NCI-H128 (cell line): ENCODE results near the gene STS.
A peak's percentile ranks its signal among the peaks of the same experiment; 100 is the strongest.

ENCODE experiments used
- DNase-seq: peaks from one replicate; lab custom pipeline; 2025; ENCODE audit not compliant: unreplicated experiment; lab: John Stamatoyannopoulos, UW

Gene STS

DNA sequence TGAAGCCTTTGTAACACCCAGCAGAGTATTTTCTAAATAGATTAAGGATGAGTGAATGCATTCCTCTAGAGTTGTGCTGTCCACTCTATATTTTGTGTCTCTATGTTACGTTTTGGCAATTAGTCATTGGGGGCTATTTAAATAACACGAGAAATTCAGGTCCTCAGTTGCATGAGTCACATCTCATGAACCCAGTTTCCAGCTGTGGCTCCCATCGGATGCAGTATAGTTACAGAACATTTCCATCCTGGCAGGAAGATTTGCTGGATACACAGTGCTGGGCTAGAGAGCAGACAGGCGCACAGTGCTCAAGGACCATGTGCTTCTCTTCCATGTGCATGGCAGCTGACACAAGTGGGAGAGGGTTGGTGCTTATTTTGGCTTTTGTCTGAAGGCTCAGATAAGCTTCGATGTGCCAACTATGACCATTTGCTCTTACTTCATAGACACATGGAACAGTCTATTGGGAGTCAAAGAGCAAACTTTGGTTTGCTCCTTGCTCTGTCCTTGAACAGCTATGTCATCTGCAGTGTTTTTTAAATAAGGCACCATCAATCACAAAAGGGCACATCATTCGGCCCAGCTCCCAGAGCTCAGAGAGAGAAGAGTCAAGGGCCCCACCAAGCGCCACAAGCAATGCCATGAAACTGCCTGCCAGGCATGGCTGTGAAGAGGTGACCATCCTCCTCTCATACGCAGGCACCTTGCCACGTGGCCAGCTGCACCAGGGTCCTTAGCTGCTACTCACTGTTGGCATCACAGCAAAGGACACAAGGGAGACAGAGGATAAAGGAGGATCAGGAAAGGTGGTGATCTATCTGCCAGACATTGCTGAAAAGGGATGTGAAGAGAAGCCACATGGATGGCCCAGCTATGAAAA lies 8.1 kb upstream of the STS start:
- DNase-seq: no peak

DNA sequence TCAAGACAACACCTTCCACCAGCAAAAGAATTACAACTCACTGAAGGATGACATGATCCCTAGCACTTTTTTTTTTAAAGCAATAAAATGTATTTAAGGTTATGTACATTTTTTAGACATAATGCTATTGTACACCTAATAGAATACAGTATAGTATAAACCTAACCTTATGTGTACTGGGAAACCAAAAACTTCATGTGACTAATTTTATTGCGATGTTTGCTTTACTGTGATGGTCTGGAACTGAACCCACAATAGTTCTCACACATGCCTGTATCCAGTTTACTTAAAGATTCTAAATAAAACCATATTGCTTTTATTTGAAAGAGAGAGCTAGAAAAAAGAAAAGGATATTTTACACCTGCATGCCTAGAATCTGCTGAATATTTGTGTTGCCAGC lies 4.4 kb upstream of the STS start:
- no peak for DNase-seq

DNA sequence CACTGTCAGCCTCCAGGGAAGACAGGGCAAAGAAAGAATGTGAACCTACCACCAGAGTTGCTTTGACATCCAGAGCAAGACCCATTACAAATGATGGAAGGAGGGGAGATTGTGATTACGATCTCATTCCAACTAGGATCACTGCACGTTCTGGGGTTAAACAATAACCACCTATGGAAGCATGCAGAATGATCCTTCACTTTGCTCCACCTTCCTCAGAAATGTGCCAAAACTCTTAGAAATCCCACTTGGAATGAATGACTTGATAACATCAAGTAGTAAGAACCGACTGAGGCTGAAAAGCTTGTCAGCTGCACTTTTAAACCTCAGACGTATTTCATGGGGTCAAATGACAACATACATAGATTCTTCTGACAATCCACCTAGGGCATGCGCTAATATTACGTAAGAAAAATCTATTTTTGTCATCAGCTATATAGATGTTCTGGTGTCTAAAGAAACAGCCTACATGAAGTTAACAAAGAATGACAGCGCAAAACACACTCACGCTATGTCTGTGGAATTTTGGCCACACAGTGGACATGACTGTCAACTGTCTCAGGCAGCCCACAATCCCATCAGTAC lies 3.5 kb upstream of the STS start:
- no peak for DNase-seq

DNA sequence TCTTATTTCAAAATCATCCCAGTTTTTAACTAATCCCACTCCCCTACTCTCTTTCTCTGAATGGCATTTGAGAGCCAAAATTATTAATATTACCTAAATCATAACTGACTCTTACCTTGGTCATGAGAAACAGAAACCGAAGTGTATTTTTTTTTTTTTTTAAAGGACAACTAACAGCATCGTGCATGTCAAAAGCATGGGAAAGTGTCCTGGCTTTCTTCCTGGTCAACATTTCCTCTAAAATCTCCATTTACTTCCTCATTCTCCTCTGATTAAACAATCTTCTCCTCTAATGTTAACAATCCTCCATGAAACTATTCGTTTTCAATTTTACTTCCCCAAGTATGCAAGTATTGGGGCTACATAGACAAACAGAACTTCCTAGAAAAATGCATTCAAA lies 2.1 kb upstream of the STS start:
- no peak for DNase-seq

DNA sequence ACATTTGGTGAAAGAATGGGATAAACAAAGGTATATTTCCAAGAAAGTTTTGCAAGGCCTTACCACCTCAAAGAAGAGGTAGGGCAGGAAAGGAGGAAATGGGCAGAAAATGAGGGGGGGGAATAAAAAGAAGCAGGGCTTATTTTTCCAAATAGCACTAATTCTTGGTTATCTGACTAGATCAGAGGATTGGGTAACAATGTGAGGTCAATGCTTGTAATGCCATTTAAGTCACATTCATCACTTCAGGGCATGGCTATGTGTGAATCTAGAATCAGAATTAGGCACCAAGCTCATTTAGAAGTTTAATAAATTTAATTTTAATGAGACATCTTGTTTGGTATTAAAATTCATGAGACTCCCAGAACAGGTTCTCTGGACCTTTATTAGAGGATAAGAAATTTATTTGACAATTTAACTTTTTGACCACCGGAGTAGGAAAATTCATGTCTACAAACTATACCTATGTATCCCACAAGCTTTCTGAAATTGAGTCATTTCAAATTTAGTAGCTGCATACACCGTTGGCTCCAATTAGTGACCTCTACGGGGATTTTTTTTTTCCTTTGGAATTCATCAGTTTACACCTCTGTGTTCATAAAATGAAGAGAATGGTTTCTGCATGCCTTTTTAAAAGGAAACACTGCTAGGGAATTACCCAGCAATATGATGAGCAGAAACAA lies 1.4 kb upstream of the STS start:
- DNase-seq: no peak

DNA sequence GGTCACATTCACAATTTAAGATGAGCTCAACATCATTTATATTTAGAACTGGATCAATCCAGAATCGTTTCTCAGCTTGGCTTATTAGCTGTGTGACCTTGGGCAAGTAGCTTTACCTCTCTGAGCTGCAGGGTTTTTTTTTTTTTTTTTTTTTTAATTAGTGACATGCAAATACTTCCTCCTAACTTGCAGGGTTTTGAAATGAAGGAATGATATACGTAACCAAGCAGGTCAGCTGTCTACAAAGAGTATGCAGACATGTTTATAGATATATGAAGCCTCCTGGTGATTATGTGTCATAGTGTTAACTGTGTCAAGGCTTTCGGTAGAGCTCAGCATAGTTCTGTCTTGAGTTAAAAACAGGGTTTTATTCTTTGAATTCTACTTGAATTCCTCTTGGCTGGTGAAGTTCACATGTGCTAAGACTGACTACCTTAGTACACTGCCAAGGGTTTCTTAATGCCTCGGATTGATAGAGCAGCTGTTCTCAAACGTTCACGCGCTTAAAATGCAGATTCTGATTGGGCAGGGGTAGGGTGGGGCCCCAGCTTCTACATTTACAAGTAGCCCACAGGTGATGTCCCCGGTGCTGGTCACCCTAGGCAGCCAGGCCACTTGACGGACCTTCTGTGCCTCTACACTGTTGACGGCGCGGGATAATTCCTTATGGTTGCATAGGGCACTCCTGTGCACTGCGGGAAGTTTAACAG lies 654 bp upstream of the STS start:
- DNase-seq: no peak

DNA sequence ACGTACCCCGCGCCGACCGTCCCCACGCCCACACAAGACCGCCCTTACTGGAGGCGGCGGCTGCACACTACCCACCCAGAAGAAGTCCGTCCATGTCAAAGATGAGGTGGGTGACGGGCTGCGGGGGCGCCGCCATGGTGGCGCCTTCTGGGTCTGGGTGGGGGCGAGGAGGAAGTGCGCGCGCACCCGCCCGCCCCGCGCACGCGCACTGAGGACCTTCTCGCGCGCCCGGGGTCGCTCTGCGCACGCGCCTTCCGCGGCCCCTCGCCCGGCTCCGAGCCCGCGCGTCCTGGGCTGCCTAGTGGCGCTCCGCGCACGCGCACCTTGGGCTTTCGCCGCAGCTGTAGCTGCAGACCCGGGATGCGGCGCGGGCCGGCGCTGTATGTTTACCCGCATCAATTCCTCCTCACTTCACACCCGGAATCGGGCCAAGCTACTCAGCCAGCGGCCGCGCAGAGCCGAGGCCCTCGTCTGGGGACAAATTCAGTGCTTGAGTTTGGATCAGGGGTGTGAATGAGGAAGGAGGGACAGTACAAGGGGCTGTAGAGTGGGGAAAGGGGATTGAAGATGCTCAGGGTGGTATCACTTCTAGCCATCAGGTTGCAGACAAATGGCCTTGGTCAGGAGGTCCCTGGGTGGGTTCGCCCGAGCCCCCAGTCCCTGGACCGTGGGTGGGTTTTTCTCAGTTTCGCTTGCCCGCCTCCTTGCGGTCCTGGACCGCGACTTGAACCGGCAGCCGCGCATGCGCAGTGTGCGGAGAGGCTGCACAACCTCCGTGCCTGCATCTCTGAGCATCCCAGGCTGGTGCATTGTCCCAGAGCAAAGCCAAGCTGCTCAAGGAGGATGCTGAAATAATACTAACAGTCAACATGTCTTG lies 704 bp downstream of the STS start, which contains the start of gene PUDP:
Gene PUDP (minus strand): TSS at position 176 of the 877 bp plus-strand sequence. CDS start 40 bp downstream, at position 136.
- DNase-seq: peak; percentile 65

DNA sequence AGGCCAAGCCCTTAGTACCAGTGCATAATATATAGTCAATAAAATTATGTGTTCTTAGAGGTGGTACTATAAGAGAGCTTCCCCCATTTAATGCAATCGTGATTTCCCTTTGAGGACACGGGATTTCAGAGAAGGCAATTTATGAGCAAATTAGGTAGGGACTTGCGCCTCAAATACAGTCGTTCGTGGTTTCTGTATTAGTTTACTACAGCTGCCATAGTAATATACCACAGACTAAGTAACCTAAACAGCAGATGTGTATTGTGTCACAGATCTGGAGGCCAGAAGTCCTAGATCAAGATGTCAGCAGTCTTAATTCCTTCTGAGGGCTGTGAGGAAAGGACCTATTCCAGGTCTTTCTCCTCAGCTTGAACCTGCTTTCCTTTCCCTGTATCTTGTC lies 1.9 kb downstream of the STS start:
- DNase-seq: no peak

DNA sequence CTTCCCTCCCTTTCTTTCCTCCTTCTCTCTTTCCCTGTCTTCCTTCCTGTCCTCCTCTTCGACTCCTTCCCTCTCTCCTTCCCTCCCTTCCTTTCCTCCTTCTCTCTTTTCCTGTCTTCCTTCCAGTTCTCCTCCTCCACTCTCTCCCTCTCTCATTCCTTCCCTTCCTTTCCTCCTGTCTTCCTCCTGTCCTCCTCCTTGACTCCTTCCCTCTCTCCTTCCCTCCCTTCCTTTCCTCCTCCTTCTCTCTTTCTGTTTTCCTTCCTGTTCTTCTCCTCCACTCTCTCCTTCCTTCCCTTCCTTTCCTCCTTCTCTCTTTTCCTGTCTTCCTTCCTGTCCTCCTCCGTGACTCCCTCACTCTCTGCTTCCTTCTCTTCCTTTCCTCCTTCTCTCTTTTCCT lies 5.7 kb downstream of the STS start:
- DNase-seq: no peak

DNA sequence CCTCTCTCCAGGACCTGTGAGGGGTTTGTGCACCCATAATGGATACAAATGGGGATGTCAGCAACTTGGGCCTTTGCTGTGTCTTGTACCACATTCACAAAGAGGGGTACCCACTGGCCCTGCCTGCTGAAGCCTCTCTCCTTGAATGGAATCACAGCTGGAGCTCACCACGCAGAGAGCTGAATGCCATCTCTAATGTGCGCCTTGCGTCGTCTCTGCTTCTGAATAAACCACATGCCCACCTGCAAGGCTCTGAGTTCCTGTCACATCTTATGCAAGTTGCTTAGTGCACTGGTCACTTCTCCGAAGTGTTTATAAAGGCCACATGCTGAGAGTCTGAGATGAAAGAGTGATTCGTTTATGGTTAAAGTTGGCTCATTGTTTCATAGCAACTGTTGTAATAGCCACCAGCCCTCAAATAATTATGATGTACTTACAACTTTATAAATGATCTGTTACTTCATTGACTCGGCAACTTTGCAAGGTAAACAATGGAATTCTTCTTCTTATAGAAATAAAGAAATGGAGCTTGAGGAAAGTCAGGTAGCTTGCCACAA lies 6.6 kb downstream of the STS start:
- no peak for DNase-seq

DNA sequence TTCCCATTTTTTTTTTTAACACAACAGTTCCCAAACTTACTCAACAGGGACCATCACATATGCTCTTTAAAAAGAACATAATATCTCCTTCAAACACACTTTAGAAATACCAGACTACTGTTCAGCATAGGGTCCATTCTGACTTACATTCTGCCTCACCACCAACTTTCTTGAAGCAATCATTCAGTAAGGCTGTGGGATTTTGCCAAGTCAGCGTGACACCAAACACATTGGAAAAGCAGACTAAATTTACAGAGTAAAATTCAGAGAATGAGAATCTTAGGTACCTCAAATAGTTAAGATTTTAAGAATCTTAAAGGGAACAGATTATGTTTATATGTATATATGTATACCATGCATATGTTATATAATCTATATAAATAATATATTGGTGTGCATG lies 7.7 kb downstream of the STS start:
- DNase-seq: no peak

DNA sequence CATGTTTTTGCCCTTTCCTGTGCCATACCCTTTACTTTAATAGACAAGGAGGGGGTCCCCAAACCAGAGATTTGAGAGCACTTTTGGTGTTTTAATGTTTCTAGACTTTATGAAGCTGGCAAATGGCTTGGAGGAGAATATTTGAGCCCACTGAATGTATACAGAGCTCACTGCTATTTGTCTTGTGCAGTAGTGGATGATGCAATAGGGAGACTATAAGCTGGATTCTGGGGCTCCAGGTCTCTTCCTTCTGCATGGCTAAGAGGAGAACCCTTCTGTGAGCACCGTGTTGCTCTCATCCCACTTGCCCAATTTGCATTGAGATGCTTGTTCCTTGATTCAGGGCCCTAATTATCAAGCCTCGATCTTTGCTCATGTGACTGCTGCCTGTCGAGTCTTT lies 9.4 kb downstream of the STS start:
- DNase-seq: no peak

DNA sequence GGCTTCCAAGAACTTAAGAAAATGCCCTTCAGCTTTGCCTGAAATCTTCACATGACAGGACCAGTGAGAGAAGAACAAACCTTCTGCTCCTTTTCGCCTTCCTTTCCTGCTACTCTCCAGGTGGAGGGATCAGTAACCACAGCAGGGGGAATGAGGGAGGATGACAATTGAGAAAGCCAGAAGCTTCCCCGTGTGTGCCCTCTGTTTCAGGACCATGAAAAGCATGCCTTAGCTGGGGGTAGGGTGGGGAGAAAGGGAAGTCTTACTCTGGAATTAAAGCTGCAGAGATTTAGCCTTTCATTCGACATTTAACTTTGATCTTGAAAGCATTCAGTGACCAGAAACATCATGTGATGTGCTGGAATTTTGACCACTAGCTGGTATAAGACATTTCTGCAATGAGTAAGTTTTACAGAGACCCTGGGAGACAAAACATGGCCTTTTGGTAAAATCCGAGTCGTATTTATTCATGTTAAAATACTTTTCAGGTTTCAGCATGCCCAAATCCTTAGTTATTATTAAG lies 11.0 kb downstream of the STS start:
- DNase-seq: no peak

DNA sequence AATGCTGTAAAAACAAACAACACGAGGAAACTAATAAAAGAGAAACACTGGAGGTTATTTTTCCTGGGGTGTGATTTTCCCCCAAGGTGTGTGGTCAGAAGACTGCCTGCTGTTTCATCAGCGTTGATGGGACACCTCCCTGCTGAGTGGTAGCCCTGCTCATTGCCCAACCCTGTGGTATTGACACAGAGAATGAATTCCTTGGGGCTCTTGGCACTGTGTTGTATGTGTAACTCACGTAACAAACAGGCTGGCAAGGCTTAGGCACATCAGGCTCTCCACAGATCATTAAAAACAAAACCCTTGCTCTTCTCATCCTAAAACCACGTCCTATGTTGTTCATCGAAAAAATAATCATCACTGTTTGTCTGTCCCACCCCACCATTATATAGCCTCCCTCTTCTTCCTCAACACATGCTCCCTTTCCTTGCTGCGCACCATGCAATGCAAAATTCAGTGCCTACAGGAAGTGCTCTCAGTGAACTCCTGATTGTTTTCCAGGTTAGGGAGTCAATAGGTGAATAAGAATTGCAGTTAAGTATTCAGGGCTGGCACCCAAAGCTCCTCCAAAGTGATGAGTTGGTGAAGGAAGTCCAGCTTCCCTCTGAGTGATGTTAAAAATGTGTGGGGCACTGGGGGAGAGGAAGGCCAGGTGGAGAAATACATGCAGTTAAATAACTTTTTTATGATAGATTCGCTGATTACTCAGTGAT lies 11.8 kb downstream of the STS start:
- DNase-seq: no peak

DNA sequence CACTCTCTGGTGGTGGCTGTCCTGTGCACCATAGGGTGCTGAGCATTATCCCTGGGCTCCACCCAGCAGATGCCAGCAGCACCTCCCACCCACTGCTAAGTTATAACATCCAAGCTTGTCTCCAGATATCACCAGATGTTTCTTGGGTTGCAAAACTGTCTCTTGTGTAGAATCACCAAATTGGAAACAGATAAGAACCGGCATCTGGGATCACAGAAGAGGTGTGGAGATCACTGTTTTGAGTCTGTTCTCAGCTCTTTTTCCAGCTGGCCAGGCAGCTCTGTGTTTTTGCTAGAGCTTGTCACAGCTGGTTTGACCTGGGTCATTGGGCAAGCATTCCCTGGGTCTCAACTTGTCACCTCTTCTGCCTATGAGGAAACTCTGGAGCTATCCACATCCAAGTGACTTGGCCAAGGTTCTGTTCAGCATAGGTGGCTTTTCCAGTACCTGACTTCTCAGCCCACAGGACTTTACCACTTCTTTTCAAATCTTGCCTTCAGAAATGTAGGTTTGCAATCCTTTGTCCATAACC lies 15.7 kb downstream of the STS start:
- DNase-seq: no peak

DNA sequence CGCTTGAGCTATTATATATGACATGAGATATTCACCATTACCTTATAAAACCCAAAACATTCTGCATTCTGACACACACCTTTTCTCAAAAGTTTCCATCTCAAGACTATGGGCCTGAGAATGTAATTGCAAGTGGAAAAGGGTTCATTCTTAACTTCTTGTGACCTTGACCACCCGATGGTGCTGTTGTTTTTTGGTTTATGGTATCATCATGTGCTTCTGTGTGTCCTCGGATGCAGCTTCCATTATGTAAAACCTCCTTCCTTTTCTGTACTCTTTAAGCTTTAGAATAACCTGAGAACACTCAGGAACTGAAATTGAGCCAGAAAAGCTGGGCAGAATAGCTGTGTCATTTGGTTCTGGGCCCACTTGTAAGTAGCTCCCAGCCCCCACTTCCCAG lies 16.7 kb downstream of the STS start:
- DNase-seq: no peak

DNA sequence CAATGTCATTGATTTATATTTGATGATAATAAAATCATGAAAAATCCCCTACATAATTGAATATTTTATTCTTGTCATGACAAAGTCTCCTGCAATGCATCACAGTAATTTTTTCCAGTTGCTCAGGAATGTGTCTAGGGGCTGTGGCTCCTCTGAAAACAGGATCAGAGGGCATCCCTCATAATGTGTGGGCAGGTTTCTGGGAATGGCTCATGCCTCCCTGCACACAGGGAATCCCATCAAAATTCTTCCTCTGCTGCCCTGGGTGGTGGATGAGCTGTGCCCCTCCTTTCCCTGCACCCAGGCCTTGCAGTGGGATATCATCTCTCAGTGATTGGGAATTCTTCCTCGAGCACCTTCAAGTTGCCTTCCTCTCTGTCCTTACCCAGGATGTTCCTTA lies 20.9 kb downstream of the STS start:
- no peak for DNase-seq

DNA sequence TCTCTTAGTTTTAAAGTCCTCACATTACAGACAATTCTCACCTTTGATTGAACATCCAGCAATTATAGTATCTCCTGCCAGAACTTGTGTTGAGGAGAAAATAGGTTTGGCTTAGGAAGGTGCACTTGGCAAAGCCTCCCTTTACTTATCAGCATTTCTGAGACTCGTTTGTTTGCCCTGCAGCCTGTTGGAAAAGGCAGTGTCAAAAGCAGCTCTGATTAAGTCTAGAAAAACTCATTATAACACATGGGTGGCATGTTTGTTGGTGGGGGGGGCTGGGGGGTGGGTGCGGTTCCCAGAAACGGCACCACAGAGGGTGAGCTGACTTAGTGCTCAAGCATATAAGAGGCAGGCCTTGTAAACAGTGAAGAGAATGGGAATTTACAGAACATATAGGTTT lies 22.1 kb downstream of the STS start:
- DNase-seq: no peak

DNA sequence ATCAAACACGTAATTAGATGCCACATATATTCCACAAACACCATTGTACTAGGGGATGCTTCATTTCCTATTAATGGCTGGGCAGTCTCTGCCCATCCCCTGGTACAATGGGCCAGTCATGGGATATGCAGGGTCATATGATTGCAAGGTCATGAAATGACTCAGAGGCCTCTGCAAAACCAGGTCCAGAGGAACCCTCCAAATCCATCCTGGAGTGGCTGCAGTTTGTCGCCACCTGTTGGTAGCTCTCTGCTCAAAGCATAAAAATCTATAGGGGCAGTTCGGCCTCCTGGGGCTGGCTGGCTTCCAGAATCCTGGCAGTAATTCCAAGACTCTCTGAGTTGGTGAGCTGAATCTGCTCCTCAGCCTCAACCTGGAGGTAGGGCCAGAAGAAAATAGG lies 23.4 kb downstream of the STS start:
- DNase-seq: no peak
